GM19239 (cell line): Measurements from ENCODE around the gene OR52I1.

Experiments
- DNase-seq: peaks from one replicate; pipeline ENCODE4 v3.0.0; 2011; ENCODE audit warnings: low spot score; ENCODE audit not compliant: insufficient read length
- FAIRE-seq: peaks from 2 replicates; lab custom pipeline; 2011; peaks lifted over from hg19 to GRCh38; lab: Jason Lieb, UNC

Gene OR52I1, protein sequence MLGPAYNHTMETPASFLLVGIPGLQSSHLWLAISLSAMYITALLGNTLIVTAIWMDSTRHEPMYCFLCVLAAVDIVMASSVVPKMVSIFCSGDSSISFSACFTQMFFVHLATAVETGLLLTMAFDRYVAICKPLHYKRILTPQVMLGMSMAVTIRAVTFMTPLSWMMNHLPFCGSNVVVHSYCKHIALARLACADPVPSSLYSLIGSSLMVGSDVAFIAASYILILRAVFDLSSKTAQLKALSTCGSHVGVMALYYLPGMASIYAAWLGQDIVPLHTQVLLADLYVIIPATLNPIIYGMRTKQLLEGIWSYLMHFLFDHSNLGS

GRCh38 chr11:4593739-4594138 lies at the start of gene OR52I1:
Gene OR52I1, plus strand, starts transcription at chr11:4594039. Its CDS starts 0 bp downstream, at chr11:4594039.
- no peak for FAIRE-seq
- no peak for DNase-seq

- DNase-seq (no peak), FAIRE-seq (no peak)
These were observed 48.9 kb upstream of the OR52I1 start, which contains the start of gene OR52M1 for GRCh38 chr11:4544891-4545290. Gene OR52M1, plus strand, starts transcription at chr11:4545191. Its CDS starts 0 bp downstream, at chr11:4545191.

DNA sequence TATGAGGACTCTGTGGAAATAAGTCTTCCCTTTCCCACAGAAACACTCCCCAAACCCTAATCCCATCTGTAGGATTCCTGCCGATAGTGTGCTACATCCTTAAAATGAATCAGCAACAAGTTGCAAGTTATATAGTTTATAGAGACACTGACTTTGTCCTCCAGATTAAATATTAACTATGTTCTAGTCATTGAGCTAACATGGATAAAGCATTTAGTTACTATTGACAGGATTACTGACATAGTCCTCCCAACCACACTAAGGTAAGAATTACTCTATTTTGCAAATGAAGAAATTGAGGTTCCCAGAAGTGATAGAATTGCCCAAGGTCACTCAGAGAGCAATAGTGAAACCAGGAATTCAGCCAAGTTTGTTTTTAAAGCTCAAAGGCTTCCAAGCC lies 47.0 kb upstream of the OR52I1 start:
- FAIRE-seq (no peak), DNase-seq (no peak)

DNA sequence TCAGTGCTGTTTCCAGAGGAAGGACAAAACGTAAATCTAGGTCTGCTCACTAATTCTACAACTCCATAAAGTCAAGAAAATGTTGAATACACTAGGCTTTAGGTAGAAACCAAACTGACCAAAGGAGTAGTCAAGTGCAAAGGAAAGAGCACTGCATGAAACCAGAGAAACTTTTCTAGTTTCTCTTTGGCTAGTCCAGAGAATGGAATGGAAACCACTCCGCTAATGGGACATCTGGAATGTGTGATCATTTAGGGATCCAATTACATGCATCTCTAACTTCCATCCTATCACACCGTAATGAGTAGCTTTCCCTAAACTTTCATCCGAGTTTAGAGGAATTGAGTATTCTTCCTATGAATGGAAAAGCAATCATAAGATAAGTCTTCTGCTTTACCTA lies 46.4 kb upstream of the OR52I1 start:
- no peak for FAIRE-seq
- no peak for DNase-seq

DNA sequence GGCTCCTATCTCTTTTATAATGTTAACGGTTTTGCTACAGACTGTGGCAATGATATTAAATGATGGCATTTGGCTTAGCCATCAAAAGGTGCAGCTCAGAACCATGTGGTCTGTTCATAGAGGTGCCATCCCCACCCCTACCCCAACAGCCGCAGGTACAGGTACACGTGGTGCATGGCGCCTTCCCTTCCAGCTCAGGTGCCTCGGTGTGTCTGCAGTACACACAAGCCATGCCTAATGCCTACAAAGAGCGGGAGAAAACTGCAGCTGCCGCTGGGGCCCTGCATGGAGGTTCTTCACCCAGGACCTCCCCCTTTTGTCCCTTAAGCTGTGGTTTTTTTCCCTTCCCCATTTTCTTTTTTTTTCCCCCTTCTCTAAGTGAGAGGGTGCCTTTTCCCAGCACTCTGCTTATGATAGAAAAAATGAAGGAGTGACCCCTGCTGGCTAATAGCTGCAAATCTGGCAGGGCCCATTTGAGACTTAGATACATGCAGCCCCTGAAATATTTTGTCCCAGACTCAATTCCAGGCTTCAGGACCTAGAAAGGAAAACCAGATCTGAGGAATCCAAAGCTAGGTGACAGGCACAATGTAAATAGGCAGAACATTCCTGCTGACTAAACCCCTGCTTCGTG lies 42.4 kb upstream of the OR52I1 start:
- FAIRE-seq (peak; percentile 61), DNase-seq (no peak)

GRCh38 chr11:4559527-4560440 lies 34.1 kb upstream of the OR52I1 start:
- FAIRE-seq = no peak
- DNase-seq = no peak

- no peak for DNase-seq
- FAIRE-seq = no peak
These were observed 33.4 kb upstream of the OR52I1 start for GRCh38 chr11:4560467-4560866.

- no peak for DNase-seq
- no peak for FAIRE-seq
These were observed 28.5 kb upstream of the OR52I1 start for GRCh38 chr11:4565371-4565770.

- FAIRE-seq (no peak), DNase-seq (no peak)
These were observed 24.8 kb upstream of the OR52I1 start for GRCh38 chr11:4569075-4569474.

- FAIRE-seq (no peak), DNase-seq (no peak)
These were observed 17.0 kb upstream of the OR52I1 start for GRCh38 chr11:4576880-4577279.

- no peak for FAIRE-seq
- DNase-seq = no peak
These were observed 16.1 kb upstream of the OR52I1 start for GRCh38 chr11:4577761-4578160.

DNA sequence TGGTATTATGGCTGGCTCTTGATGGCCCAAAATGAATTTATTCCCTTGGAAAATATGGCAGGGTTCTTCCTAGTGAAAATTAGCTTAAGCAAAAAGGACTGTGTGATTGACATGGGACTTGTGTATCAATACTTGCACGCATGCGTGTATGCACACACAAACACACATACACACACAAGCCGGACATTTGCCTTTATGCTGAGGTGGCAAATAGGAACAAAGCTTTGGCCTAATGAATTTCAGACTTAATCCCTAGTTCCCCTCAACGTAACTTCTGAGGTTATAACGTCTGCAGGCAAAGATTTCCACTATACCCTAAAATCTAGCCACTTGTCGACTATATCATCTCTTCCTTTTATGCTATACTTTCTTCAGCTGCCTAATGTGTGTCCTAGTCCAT lies 15.2 kb upstream of the OR52I1 start:
- DNase-seq = no peak
- no peak for FAIRE-seq

GRCh38 chr11:4580124-4580523 lies 13.7 kb upstream of the OR52I1 start:
- FAIRE-seq = no peak
- DNase-seq = no peak

- no peak for DNase-seq
- FAIRE-seq = no peak
These were observed 12.4 kb upstream of the OR52I1 start, which contains the start of gene OR52I2 for GRCh38 chr11:4581443-4581842. Gene OR52I2, plus strand, starts transcription at chr11:4581743.

DNA sequence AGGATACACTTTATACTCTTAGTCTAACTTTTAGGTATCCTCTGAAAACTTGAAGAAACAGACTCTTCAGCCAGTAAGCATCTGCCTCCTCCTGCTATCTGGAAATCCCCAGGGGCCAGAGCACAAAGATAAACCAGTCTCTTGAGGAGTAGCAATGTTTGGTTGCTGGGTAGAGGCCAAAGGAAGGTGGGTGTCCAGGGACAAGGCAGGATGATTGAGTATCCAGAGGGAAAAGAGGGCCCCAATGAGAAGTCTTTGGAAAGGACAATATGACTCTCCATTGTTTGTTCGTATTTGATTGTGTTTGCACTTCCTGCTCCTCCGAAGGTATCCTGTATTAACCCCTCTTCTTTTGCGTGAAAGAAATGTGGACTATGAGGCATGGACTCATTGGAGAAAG lies 4.8 kb upstream of the OR52I1 start:
- no peak for DNase-seq
- no peak for FAIRE-seq

- DNase-seq (no peak), FAIRE-seq (no peak)
These were observed 11.2 kb downstream of the OR52I1 start for GRCh38 chr11:4605057-4605456.

GRCh38 chr11:4606231-4607015 lies 12.6 kb downstream of the OR52I1 start:
- FAIRE-seq (peak; percentile 60), DNase-seq (no peak)

DNA sequence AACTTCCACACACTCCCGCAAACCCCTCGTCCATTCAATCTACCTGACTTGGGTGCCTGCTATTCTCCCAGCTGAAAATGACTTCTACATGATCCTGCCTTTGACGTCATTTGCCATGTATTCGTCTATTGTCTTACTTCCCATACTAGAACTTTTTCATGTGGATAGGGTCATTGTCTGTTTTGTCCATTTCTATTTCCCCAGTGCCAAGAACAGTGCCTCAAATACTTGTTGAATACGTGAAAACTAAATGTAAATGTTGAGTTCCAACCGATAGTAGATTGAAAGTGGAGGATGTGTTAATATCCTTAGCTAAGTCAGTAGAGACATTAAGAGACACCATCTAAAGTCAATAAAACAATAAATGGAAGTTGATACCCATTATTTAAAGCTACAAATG lies 13.3 kb downstream of the OR52I1 start:
- FAIRE-seq (peak; percentile 63), DNase-seq (no peak)

GRCh38 chr11:4607781-4608666 lies 14.2 kb downstream of the OR52I1 start, which contains the start of gene TRIM68:
Gene TRIM68, minus strand, starts transcription at chr11:4608231. Its CDS starts 2,727 bp downstream, at chr11:4605504.
- DNase-seq = peak; percentile 86
- peak; percentile 99 for FAIRE-seq
